ENCODE measurements around the gene XPO5. TPM values are rescaled to one million over a fixed set of nuclear protein-coding genes. Genes with fewer than 3 reads are reported as not detected.

XPO5 gene
- polyA plus RNA-seq, 1 experiment = 31.5 TPM

GRCh38 chr6:43622541-43622940 lies 46.7 kb upstream of the XPO5 start:
- no peak overlapping the region for H3K4me3 ChIP-seq (ENCODE audit: low read depth, low read length)
- H3K27ac ChIP-seq (ENCODE audit: low read depth, low read length) = no peak overlapping the region
- H3K27me3 ChIP-seq (ENCODE audit: control insufficient read depth, insufficient read depth, low read length) = no peaks in the 10 kb centered on the region
- TF ChIP-seq CTCF (IDR thresholded peaks at IDR 0.05; ENCODE audit: low read depth, low read length) = no peak
- ChIA-PET CTCF (interaction anchor here (1.3 kb wide), 1 partner anchor 14 kb away, joined by 4 read pairs; no protein-coding TSS in a partner anchor), POLR2A (no interaction called here)
- DNase-seq (ENCODE audit: low read depth, low spot score) = no peak
- no peaks in the 10 kb centered on the region for H3K9me3 ChIP-seq (ENCODE audit: control insufficient read depth, insufficient read depth, low read length)

- H3K27ac ChIP-seq (ENCODE audit: low read depth, low read length) = no peak overlapping the region
- TF ChIP-seq CTCF (IDR thresholded peaks at IDR 0.05; ENCODE audit: low read depth, low read length) = no peak
- H3K9me3 ChIP-seq (ENCODE audit: control insufficient read depth, insufficient read depth, low read length) = no peaks in the 10 kb centered on the region
- H3K27me3 ChIP-seq (ENCODE audit: control insufficient read depth, insufficient read depth, low read length) = no peaks in the 10 kb centered on the region
- H3K4me3 ChIP-seq (ENCODE audit: low read depth, low read length) = no peak overlapping the region
- no peak for DNase-seq (ENCODE audit: low read depth, low spot score)
- ChIA-PET POLR2A (no interaction called here), CTCF (no interaction called here)
Measured at GRCh38 chr6:43621836-43622180, 46.0 kb upstream of the XPO5 start.

GRCh38 chr6:43621078-43621835 lies 45.4 kb upstream of the XPO5 start:
- POLR2A ChIA-PET = no interaction called here
- TF ChIP-seq CTCF (IDR thresholded peaks at IDR 0.05; ENCODE audit: low read depth, low read length) = no peak

GRCh38 chr6:43616725-43617472 lies 41.1 kb upstream of the XPO5 start:
- H3K27me3 ChIP-seq (ENCODE audit: control insufficient read depth, insufficient read depth, low read length) = no peaks in the 10 kb centered on the region
- no peak overlapping the region for H3K4me3 ChIP-seq (ENCODE audit: low read depth, low read length)
- H3K9me3 ChIP-seq (ENCODE audit: control insufficient read depth, insufficient read depth, low read length) = no peaks in the 10 kb centered on the region
- ChIA-PET POLR2A (interaction anchor here (0.7 kb wide), 2 partner anchors 88 to 151 kb away, joined by 3 read pairs; no protein-coding TSS in a partner anchor), CTCF (interaction anchor here (2.5 kb wide), 1 partner anchor 8 kb away, joined by 11 read pairs; no protein-coding TSS in a partner anchor)
- no peak for DNase-seq (ENCODE audit: low read depth, low spot score)
- no peak overlapping the region for H3K27ac ChIP-seq (ENCODE audit: low read depth, low read length)
- no peak for TF ChIP-seq CTCF (IDR thresholded peaks at IDR 0.05; ENCODE audit: low read depth, low read length)

More at GRCh38 chr6:43621078-43621835, 45.4 kb upstream of the XPO5 start:
- DNase-seq (ENCODE audit: low read depth, low spot score) = no peak
- H3K27me3 ChIP-seq (ENCODE audit: control insufficient read depth, insufficient read depth, low read length) = no peaks in the 10 kb centered on the region
- CTCF ChIA-PET = no interaction called here
- H3K4me3 ChIP-seq (ENCODE audit: low read depth, low read length) = no peak overlapping the region
- no peak overlapping the region for H3K27ac ChIP-seq (ENCODE audit: low read depth, low read length)
- no peaks in the 10 kb centered on the region for H3K9me3 ChIP-seq (ENCODE audit: control insufficient read depth, insufficient read depth, low read length)

GRCh38 chr6:43614396-43614730 lies 38.5 kb upstream of the XPO5 start:
- H3K27ac ChIP-seq (ENCODE audit: low read depth, low read length) = no peak overlapping the region
- POLR2A ChIA-PET = no interaction called here
- no peaks in the 10 kb centered on the region for H3K27me3 ChIP-seq (ENCODE audit: control insufficient read depth, insufficient read depth, low read length)
- CTCF ChIA-PET = interaction anchor here (0.7 to 1.0 kb wide), 2 partner anchors 10 to 155 kb away, joined by 5 to 7 read pairs; no protein-coding TSS in a partner anchor
- no peaks in the 10 kb centered on the region for H3K9me3 ChIP-seq (ENCODE audit: control insufficient read depth, insufficient read depth, low read length)
- no peak for DNase-seq (ENCODE audit: low read depth, low spot score)
- TF ChIP-seq CTCF (IDR thresholded peaks at IDR 0.05; ENCODE audit: low read depth, low read length) = no peak
- no peak overlapping the region for H3K4me3 ChIP-seq (ENCODE audit: low read depth, low read length)
